ENCODE results near the gene CXorf58. TPM values are rescaled to one million over a fixed set of nuclear protein-coding genes. Genes with fewer than 3 reads are reported as not detected.

Gene CXorf58
- total and polyA plus RNA-seq, 8 donors: 0.05 TPM; not detected in 7

GRCh38 chrX:23896981-23897380 lies 10.8 kb upstream of the CXorf58 start:
- Histone ChIP-seq H3K4me3 (no peak overlapping the region), H3K27me3 (peaks cover 0 to 3% (median 3%) of the 10 kb centered on the region in 3 donors), H3K9me3 (no peaks in the 10 kb centered on the region), H3K36me3 (no peaks in the 10 kb centered on the region), H3K27ac (no peak overlapping the region), H3K4me1 (peaks cover 0 to 48% (median 13%) of the 10 kb centered on the region in 4 donors)
- no peak for TF ChIP-seq CTCF (IDR thresholded peaks at IDR 0.05)
- no peak for TF ChIP-seq POLR2A (IDR thresholded peaks at IDR 0.05)
- no peak for TF ChIP-seq EP300 (IDR thresholded peaks at IDR 0.05)
- TF ChIP-seq POLR2AphosphoS5 (IDR thresholded peaks at IDR 0.05): no peak
- DNase-seq: no peak
- WGBS, 5 donors: 38 to 73% (median 66%) methylated on average over 2 of the region's 2 CpGs
- intact Hi-C loops (cut with DNase I; ENCODE audit: low total_unique reads): loop anchor here (10.0 kb wide), 1 partner anchor 122 kb away; no protein-coding TSS in a partner anchor

GRCh38 chrX:23898412-23898959 lies 9.3 kb upstream of the CXorf58 start:
- Histone ChIP-seq H3K36me3 (no peaks in the 10 kb centered on the region), H3K4me3 (no peak overlapping the region), H3K9me3 (no peaks in the 10 kb centered on the region), H3K4me1 (peaks cover 0 to 52% (median 17%) of the 10 kb centered on the region in 4 donors), H3K27me3 (peaks cover 0 to 3% (median 3%) of the 10 kb centered on the region in 3 donors), H3K27ac (peak overlapping the region in 3 of 5 donors; percentile 31 to 40 (median 35))
- DNase-seq: no peak
- WGBS, 5 donors: 55 to 63% (median 60%) methylated on average over 3 of the region's 3 CpGs
- TF ChIP-seq CTCF (IDR thresholded peaks at IDR 0.05) (no peak), POLR2A (IDR thresholded peaks at IDR 0.05) (no peak), POLR2AphosphoS5 (IDR thresholded peaks at IDR 0.05) (no peak), EP300 (IDR thresholded peaks at IDR 0.05) (no peak)
- intact Hi-C loops (cut with DNase I; ENCODE audit: low total_unique reads): loop anchor here (10.0 kb wide), 1 partner anchor 124 kb away; no protein-coding TSS in a partner anchor

GRCh38 chrX:23900220-23900797 lies 7.5 kb upstream of the CXorf58 start:
- TF ChIP-seq POLR2A (IDR thresholded peaks at IDR 0.05) (no peak), POLR2AphosphoS5 (IDR thresholded peaks at IDR 0.05) (no peak), CTCF (IDR thresholded peaks at IDR 0.05) (no peak), EP300 (IDR thresholded peaks at IDR 0.05) (no peak)
- 57 to 73% (median 64%) methylated on average over 9 to 12 of the region's 12 CpGs for WGBS, 5 donors
- peaks cover 0 to 52% (median 17%) of the 10 kb centered on the region in 4 donors for H3K4me1 ChIP-seq
- H3K27me3 ChIP-seq: peaks cover 0 to 3% (median 0%) of the 10 kb centered on the region in 3 donors
- intact Hi-C loops (cut with DNase I; ENCODE audit: low total_unique reads): loop anchor here (10.0 kb wide), 1 partner anchor 206 kb away; no protein-coding TSS in a partner anchor
- no peak for DNase-seq
- H3K27ac ChIP-seq: peak overlapping the region; percentile 7 to 79 (median 74)
- H3K36me3 ChIP-seq: no peaks in the 10 kb centered on the region
- no peak overlapping the region for H3K4me3 ChIP-seq
- no peaks in the 10 kb centered on the region for H3K9me3 ChIP-seq

- WGBS, 5 donors: 70 to 92% (median 77%) methylated on average over 2 to 3 of the region's 3 CpGs
- no peak for TF ChIP-seq EP300 (IDR thresholded peaks at IDR 0.05)
- TF ChIP-seq POLR2A (IDR thresholded peaks at IDR 0.05): no peak
- TF ChIP-seq CTCF (IDR thresholded peaks at IDR 0.05): no peak
- TF ChIP-seq POLR2AphosphoS5 (IDR thresholded peaks at IDR 0.05): peak in 1 of 3 donors; percentile 9
- Histone ChIP-seq H3K27ac (peak overlapping the region; percentile 38 to 79 (median 74)), H3K27me3 (peaks cover 0 to 3% (median 0%) of the 10 kb centered on the region in 3 donors), H3K4me1 (peaks cover 0 to 54% (median 17%) of the 10 kb centered on the region in 4 donors), H3K4me3 (no peak overlapping the region), H3K36me3 (no peaks in the 10 kb centered on the region), H3K9me3 (no peaks in the 10 kb centered on the region)
- DNase-seq: peak in 1 of 2 donors; percentile 35
- intact Hi-C loops (cut with DNase I; ENCODE audit: low total_unique reads): loop anchor here (10.0 kb wide), 1 partner anchor 206 kb away; no protein-coding TSS in a partner anchor
Measured at GRCh38 chrX:23901060-23901459, 6.7 kb upstream of the CXorf58 start.
